Adrenal gland (tissue), 5 donors: Measurements from ENCODE around the gene CIB4.

Source experiments
- CTCF ChIP-seq, 6 experiments: fragments of 450-650 bp in 4 of 6; fragments of 200-600 bp in 2 of 6; sonication (generic) in 1 of 6; IDR thresholded peaks; 1 replicate in 5 of 6; 2 replicates in 1 of 6; pipeline versions ENCODE4 v1.5.1 to v1.8.0; 2016 to 2021; ENCODE audit warnings: antibody characterized with exemption in 6 of 6, mild to moderate bottlenecking in 2 of 6, moderate library complexity in 1 of 6
- POLR2A ChIP-seq, 2 donors: fragments of 450-650 bp; IDR thresholded peaks; one replicate each; pipeline ENCODE4 v1.6.1; 2017; ENCODE audit warnings: antibody characterized with exemption in 2 of 2, mild to moderate bottlenecking in 2 of 2, moderate library complexity in 1 of 2
- donor health status: DM: no; HTN: no; CAD: no.

- TF ChIP-seq POLR2A (IDR thresholded peaks at IDR 0.05) = no peak
- TF ChIP-seq CTCF (IDR thresholded peaks at IDR 0.05) = no peak
These were observed 32.6 kb downstream of the CIB4 start for GRCh38 chr2:26608557-26608956.
